DND-41 (cell line): Measurements from ENCODE around the gene NRROS.

Experiments used
- ATAC-seq: fragments of 200-7000 bp; cut with Tn5 transposase; 3 replicates; pipeline ENCODE4 v1.9.1; 2021; ENCODE audit warnings: low read depth; ENCODE audit not compliant: insufficient read depth
- DNase-seq: peaks from one replicate; pipeline ENCODE4 v3.0.0-alpha.2; 2020
- H2AFZ ChIP-seq: 2 replicates; pipeline ENCODE4 v1.6.0; 2012; ENCODE audit warnings: low read depth, low read length
- H3K27ac ChIP-seq: 2 replicates; pipeline ENCODE4 v1.5.1; 2012; ENCODE audit warnings: low read length, inconsistent platforms
- H3K27me3 ChIP-seq: fragments of 200-600 bp; sonication (generic); 2 replicates; pipeline ENCODE4 v1.6.0; 2012; ENCODE audit warnings: low read length, mild to moderate bottlenecking, inconsistent platforms; ENCODE audit not compliant: insufficient read depth, poor library complexity
- H3K36me3 ChIP-seq: 2 replicates; pipeline ENCODE4 v1.5.1; 2012; ENCODE audit warnings: low read length, inconsistent platforms; ENCODE audit not compliant: insufficient read depth
- H3K4me1 ChIP-seq: 2 replicates; pipeline ENCODE4 v1.5.1; 2012; ENCODE audit warnings: mild to moderate bottlenecking, low read length; ENCODE audit not compliant: insufficient read depth
- H3K4me2 ChIP-seq: 2 replicates; pipeline ENCODE4 v1.6.0; 2012; ENCODE audit warnings: mild to moderate bottlenecking, moderate library complexity, low read length, inconsistent platforms; ENCODE audit not compliant: insufficient read depth
- H3K4me3 ChIP-seq, 2 experiments: fragments of 200-600 bp in 1 of 2; shearing (Covaris generic) in 1 of 2; 2 replicates each; pipeline ENCODE4 v1.5.1; 2012 to 2016; ENCODE audit warnings: inconsistent platforms in 2 of 2, low read length in 2 of 2, mild to moderate bottlenecking in 2 of 2, low read depth in 1 of 2, moderate library complexity in 1 of 2
- H3K79me2 ChIP-seq: 2 replicates; pipeline ENCODE4 v1.6.0; 2012; ENCODE audit warnings: low read length, inconsistent platforms; ENCODE audit not compliant: insufficient read depth
- H3K9ac ChIP-seq: 2 replicates; pipeline ENCODE4 v1.6.0; 2012; ENCODE audit warnings: low read depth, mild to moderate bottlenecking, inconsistent platforms, low read length, moderate library complexity
- H3K9me3 ChIP-seq: 2 replicates; pipeline ENCODE4 v1.5.1; 2012; ENCODE audit warnings: low read length, moderate library complexity, mild to moderate bottlenecking, inconsistent platforms; ENCODE audit not compliant: insufficient read depth, severe bottlenecking
- H4K20me1 ChIP-seq: 2 replicates; pipeline ENCODE4 v1.6.0; 2012; ENCODE audit warnings: low read length; ENCODE audit not compliant: insufficient read depth
- CTCF ChIP-seq: IDR thresholded peaks from 2 replicates; pipeline ENCODE4 v1.5.1; 2012; ENCODE audit warnings: borderline replicate concordance, low read length, moderate library complexity, mild to moderate bottlenecking; ENCODE audit not compliant: poor library complexity, severe bottlenecking; ENCODE audit errors: extremely low read depth
- EZH2 ChIP-seq: IDR thresholded peaks from 3 replicates; pipeline ENCODE4 v1.6.1; 2012; ENCODE audit warnings: borderline replicate concordance, low read depth, mild to moderate bottlenecking, moderate library complexity, low read length, inconsistent platforms; ENCODE audit not compliant: severe bottlenecking

The NRROS gene

GRCh38 chr3:196625331-196625730 is 14.2 kb upstream of the NRROS start:
- ATAC-seq (no peak), DNase-seq (no peak)
- Histone ChIP-seq H3K9ac (no peak overlapping the region), H4K20me1 (no peaks in the 10 kb centered on the region), H2AFZ (no peak overlapping the region), H3K79me2 (0 out of 2 replicates have a peak, but pooled peaks cover 2% of the 10 kb centered on the region), H3K9me3 (no peaks in the 10 kb centered on the region), H3K4me3 (no peak overlapping the region), H3K27ac (no peak overlapping the region; the same call in 1 of the 2 replicates), H3K27me3 (no peaks in the 10 kb centered on the region), H3K4me2 (no peak overlapping the region), H3K4me1 (peaks cover 38% of the 10 kb centered on the region), H3K36me3 (no peaks in the 10 kb centered on the region)
- TF ChIP-seq CTCF (no peak), EZH2 (no peak)

- Histone ChIP-seq H3K4me3 (no peak overlapping the region), H2AFZ (no peak overlapping the region), H3K9ac (no peak overlapping the region), H3K27ac (peak overlapping the region; percentile 66), H4K20me1 (no peaks in the 10 kb centered on the region), H3K79me2 (peaks cover 5% of the 10 kb centered on the region), H3K4me1 (peaks cover 55% of the 10 kb centered on the region), H3K4me2 (no peak overlapping the region), H3K9me3 (no peaks in the 10 kb centered on the region), H3K27me3 (no peaks in the 10 kb centered on the region), H3K36me3 (no peaks in the 10 kb centered on the region)
- TF ChIP-seq CTCF (no peak), EZH2 (no peak)
- ATAC-seq (no peak), DNase-seq (no peak)
Measured at GRCh38 chr3:196627918-196628231, 11.6 kb upstream of the NRROS start.

GRCh38 chr3:196629228-196629627 is 10.3 kb upstream of the NRROS start:
- no peak for DNase-seq
- Histone ChIP-seq H3K27ac (peak overlapping the region; percentile 96), H3K4me3 (no peak overlapping the region), H3K27me3 (no peaks in the 10 kb centered on the region), H3K36me3 (peaks cover 6% of the 10 kb centered on the region; the same call in 1 of the 2 replicates), H3K4me2 (no peak overlapping the region), H3K9ac (no peak overlapping the region), H3K79me2 (peaks cover 18% of the 10 kb centered on the region), H2AFZ (no peak overlapping the region), H3K4me1 (peaks cover 65% of the 10 kb centered on the region), H4K20me1 (no peaks in the 10 kb centered on the region), H3K9me3 (no peaks in the 10 kb centered on the region)
- no peak for TF ChIP-seq CTCF
- no peak for TF ChIP-seq EZH2
- ATAC-seq = no peak

- Histone ChIP-seq H3K9me3 (no peaks in the 10 kb centered on the region), H3K27ac (peak overlapping the region; percentile 96), H2AFZ (no peak overlapping the region), H3K4me3 (peak overlapping the region; percentile 0 to 45; a peak in 3 of 4 replicates), H3K9ac (peak overlapping the region; percentile 78), H3K4me2 (peak overlapping the region; percentile 51), H3K4me1 (peaks cover 84% of the 10 kb centered on the region), H4K20me1 (no peaks in the 10 kb centered on the region), H3K27me3 (no peaks in the 10 kb centered on the region), H3K79me2 (peaks cover 38% of the 10 kb centered on the region), H3K36me3 (peaks cover 6% of the 10 kb centered on the region; the same call in 1 of the 2 replicates)
- ATAC-seq (peak; percentile 3), DNase-seq (no peak)
- no peak for TF ChIP-seq EZH2
- no peak for TF ChIP-seq CTCF
Measured at GRCh38 chr3:196631682-196632045, 7.8 kb upstream of the NRROS start.
